ENCODE data around the gene ARHGEF25. TPM values are rescaled to one million over a fixed set of nuclear protein-coding genes. Genes with fewer than 3 reads are reported as not detected.
A peak's percentile ranks its signal among the peaks of the same experiment; 100 is the strongest.
"Not testable (repeated sequence)": the region's sequence is repeated elsewhere in the genome, so short reads cannot be mapped to it uniquely, and the experiment has no call there.

Gene ARHGEF25
- polyA plus RNA-seq, 3 donors = 4.7 to 69.7 (median 10.8) TPM

DNA sequence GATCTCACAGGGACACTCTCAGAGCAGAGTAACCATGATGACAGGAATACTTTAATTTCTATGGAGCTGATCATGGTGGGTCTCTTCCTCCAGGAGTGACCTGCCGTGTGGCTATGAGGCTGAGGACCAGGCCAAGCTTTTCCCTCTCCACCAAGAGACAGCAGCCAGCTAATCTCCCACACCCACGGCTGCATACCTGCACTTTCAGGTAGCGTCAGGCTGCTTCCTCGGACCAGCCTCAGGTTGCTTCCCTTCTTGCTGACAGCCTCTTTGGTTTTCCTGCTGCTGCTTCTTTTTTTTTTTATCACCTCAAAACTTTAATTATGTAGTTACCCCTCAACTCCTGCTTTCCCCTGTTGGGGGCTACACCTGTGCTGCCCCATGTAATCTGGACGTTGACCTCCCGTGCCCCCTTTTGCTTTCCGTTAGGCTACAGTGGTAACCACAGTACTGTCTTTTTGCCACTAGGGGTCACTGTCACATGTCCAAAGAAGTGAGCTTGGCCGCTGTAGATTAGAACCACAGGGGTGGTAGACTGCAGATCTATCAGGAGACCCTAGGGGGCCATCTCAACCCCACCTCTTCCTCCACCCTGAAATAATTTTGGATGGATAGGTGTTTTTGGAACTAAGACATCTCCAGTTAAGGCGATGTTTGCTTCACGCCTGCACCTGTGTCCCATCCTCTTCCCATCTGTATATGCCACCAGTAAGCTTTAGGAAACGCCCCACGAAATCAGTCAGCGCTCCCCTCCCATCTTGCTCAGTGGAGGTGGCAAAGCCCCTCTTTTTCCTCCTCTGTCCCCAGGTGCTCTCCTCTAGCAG lies 28.0 kb upstream of the ARHGEF25 start:
- no peak overlapping the region for H3K27ac ChIP-seq (ENCODE audit: low read depth, low read length)
- WGBS, 3 donors = 45 to 49% (median 47%) methylated on average over 13 of the region's 13 CpGs

DNA sequence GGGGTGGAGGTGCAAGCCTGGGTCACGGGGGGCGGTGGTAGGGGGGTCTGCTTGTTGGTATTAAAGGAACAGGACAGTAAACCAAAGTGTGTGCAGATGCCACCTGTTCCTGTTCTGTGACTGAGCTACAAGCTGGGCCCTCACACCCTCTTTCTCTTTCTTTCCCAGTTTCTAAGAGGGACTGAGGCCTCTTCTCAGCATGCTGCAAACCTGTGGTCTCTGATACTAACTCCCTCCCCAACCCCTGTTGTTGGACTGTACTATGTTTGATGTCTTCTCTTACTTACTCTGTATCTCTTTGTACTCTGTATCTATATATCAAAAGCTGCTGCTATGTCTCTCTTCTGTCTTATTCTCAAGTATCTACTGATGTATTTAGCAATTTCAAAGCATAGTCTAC lies 27.2 kb upstream of the ARHGEF25 start:
- no peak overlapping the region for H3K27ac ChIP-seq (ENCODE audit: low read depth, low read length)
- 86 to 100% (median 98%) methylated on average over 2 of the region's 2 CpGs for WGBS, 3 donors

DNA sequence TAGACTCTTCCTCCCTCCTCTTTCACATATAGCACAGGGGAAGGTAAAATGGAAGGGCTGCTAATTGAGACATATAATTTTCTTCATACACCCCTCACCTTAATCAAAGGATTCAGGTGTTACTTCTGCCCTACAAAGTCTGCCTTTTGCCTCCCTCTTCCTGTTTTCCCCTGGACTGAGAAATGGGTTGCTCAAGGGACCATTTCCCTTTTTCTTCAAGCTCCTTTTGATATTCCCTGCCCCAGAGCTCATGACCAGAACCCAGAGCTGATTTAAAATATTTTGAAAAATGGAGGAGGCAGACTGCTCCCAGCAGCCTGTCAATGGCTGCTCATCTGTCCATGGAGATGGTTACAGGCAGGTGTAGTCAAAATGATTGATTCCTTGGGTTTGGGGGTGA lies 26.5 kb upstream of the ARHGEF25 start:
- H3K27ac ChIP-seq (ENCODE audit: low read depth, low read length) = no peak overlapping the region

DNA sequence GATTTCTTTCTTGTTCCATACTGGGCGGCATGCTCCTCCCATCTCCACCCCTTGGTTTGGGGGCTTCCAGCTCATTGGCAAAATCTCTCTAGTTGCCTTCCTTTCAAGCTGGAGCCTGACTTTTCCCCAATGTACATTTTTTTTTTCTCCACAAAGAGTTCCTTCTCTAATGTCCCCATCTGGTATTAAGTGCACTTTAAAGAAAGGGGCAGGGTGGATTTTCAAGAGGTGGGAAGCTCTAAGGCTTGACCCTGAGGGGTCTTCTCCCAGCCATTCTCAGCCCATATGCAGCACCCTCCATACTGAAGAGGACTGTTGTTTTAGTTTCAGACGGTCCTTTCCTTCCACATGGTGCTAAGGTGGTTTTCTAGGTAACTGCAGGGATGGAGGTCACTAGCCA lies 26.1 kb upstream of the ARHGEF25 start:
- WGBS, 3 donors = 68 to 81% (median 80%) methylated on average over 2 of the region's 2 CpGs
- no peak overlapping the region for H3K27ac ChIP-seq (ENCODE audit: low read depth, low read length)

DNA sequence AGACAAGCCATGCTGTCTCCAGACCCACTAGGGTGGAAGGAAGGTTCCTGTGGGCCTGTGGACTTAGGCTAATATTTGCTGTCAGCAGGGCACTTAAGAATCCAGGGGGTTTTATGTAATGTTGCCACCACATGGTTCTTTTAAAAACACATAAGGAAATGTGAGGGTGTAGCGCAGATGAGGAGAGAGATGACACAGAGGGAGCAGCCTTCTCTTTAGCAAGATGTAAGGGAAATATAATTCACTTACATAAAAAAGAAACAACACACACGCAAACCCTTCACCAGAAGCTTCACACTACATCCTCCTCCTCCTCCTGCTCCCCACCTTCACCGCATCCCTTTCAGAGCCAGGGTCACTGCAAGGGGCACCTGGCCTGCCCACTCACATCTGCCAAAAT lies 25.1 kb upstream of the ARHGEF25 start:
- H3K27ac ChIP-seq (ENCODE audit: low read depth, low read length) = no peak overlapping the region
- WGBS, 3 donors = 91 to 97% (median 91%) methylated on average over 3 of the region's 3 CpGs

DNA sequence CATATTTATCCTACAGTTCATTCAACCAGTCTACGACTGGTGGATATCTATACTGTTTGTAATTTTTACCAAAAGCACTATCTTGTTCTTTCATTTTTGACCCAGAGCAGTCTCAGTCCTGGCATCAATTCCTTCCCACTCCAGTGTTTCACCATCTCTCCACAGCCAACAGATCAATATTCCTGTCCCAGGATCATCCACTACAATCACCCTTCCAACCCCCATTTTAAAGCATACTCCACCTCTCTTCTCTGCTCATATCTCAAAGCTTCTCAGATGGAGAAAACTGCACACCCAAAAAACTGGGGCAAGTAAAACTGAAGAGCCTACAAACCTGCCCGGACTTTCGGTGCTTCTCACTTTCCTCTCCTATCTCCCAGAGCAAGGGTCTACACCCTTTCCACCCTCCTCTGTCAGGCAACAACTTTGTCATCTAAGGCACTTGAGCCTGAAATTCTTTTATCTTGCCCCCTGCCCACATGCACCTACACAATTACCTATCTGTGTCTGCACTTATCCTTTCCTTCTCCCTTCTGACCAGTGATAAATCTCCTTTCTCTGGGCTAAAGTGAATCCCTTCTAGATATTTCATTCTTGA lies 24.3 kb upstream of the ARHGEF25 start:
- no peak overlapping the region for H3K27ac ChIP-seq (ENCODE audit: low read depth, low read length)
- 76 to 91% (median 89%) methylated on average over 3 of the region's 3 CpGs for WGBS, 3 donors

DNA sequence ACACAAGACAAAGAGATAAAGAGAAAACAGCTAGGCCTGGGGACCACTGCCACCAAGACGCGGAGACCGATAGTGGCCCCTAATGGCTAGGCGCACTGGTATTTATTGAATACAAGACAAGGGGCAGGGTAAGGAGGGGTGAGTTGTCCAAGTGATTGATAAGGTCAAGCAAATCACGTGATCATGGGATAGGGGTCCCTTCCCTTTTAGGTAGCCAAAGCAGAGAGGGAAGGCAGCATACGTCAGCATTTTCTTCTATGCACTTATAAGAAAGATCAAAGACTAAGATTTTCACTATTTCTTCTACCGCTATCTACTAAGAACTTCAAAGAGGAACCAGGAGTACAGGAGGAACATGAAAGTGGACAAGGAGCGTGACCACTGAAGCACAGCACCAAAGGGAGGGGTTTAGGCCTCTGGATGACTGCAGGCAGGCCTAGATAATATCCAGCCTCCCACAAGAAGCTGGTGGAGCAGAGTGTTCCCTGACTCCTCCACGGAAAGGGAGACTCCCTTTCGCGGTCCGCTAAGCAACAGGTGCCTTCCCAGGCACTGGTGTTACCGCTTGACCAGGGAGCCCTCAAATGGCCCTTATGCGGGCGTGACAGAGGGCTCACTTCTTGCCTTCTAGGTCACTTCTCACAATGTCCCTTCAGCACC lies 22.2 kb upstream of the ARHGEF25 start:
- 87 to 91% (median 88%) methylated on average over 15 of the region's 15 CpGs for WGBS, 3 donors
- not testable (repeated sequence) for H3K27ac ChIP-seq (ENCODE audit: low read depth, low read length)

DNA sequence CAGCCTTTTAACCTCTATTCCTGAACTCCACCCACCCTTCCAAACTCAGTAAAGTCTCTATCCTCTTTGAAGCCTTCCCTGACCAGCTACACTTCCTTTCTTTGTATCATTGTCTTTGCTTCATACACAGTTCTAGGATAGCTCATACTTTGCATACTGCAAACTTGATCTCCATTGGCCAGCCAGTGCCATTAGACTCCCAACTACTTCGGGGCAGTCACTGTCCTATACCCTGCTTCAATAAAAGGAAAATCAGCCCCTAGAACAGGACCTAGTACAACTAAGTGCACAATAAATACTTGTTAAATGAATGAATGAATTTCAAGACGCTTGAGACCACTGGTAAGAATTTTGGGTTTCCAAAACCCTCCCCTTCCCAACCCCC lies 20.8 kb upstream of the ARHGEF25 start:
- H3K27ac ChIP-seq (ENCODE audit: low read depth, low read length) = no peak overlapping the region
- WGBS, 3 donors = 18 to 25% (median 19%) methylated on average over 2 of the region's 2 CpGs

DNA sequence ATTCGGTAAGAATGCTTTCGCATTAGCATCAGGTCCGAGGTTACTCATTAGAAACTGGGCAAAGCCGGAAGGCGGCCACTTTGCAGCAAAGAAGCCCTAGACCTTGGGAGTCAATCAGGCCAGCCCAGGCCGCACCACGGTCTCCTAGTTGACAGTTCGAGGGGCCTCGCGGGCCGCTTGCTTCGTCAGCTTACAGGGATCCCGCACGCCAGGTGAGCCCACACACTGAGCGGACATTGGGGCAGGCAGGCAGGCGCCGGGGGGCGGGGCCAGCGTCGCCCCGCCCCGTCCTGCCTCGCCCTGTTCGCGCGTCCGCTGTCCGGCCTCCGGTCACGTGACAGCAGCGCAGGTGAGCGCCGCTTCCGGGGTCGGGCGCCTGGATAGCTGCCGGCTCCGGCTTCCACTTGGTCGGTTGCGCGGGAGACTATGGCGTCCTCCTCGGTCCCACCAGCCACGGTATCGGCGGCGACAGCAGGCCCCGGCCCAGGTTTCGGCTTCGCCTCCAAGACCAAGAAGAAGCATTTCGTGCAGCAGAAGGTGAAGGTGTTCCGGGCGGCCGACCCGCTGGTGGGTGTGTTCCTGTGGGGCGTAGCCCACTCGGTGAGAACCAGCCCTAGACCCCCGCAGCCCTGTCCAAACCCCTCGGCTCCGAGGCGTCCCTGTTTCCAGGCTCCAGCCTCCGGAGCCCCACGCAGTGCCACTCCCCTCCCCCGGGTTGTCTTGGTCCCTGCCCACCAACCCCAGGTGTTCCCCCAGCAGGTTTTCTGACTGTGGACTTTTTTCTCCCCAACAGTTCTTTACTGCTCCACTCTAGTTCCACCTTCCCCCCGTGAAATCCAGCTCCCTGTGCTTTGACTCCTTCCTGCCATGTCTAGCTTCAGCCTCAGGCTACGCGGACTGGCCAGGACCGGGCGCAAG lies 20.1 kb upstream of the ARHGEF25 start, which contains the start of gene PIP4K2C:
PIP4K2C (plus strand) TSS at position 329 of the 918 bp plus-strand sequence; CDS start at position 427, 98 bp downstream.
- H3K27ac ChIP-seq (ENCODE audit: low read depth, low read length) = no peak within 1 kb of the TSS
- 1% methylated on average over 69 of the region's 69 CpGs for WGBS, 3 donors

DNA sequence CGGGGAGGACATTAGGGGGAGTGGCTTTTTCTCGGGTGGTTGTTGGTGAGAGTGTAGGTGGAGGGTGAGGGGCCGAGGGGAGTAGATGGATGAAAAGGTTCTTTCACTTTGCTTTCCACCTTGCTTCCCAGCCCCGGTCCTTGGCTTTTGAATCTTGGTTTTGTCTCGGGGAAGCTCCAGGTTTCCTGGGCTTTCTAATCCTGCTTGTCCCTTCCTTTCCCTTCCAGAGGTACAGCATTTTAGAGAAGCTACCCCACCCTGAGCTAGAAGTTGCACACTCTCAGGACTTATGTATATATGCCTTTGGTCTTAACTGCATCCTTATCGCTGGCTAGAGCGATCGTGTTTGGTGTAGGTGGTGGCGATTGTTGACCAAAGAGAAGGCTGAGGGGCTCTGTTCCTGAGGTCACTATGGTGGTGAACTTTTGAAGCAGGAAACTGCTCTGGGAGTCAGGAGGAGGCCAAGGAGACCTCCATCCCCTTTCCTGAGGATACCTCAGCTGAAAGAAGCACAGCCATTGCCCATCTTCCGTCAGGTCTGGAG lies 19.4 kb upstream of the ARHGEF25 start:
- WGBS, 3 donors = 18 to 54% (median 48%) methylated on average over 10 of the region's 10 CpGs
- no peak overlapping the region for H3K27ac ChIP-seq (ENCODE audit: low read depth, low read length)

DNA sequence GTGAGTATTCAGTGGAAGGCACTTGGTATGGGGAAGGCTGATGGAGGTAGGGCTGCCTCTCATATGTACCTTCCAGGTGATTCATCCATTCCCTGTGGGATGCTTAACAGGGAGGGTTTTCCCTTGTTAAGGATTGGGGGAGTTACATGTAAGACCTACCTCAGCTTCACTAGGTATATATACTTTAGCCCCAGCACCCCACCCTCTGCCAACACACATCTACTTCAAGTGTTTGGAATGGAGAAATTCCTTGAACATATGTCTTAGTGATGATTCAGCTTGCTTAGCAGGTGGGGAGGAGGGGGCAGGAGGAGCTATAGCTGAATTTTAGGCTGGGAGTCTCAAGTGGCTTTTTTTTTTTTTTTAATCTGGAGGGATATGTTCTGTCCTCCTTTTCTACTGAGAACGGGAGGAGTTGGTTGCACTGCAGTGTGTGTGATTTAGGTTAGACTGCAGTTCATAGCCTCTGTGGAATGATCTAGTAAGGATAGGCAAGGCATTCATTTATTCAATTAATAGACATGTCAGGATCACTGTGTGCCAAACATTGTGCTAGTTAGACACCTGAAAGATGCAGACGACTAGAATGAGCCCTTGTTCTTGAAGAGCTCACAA lies 18.6 kb upstream of the ARHGEF25 start:
- 76 to 88% (median 76%) methylated on average over 2 of the region's 2 CpGs for WGBS, 3 donors
- no peak overlapping the region for H3K27ac ChIP-seq (ENCODE audit: low read depth, low read length)

DNA sequence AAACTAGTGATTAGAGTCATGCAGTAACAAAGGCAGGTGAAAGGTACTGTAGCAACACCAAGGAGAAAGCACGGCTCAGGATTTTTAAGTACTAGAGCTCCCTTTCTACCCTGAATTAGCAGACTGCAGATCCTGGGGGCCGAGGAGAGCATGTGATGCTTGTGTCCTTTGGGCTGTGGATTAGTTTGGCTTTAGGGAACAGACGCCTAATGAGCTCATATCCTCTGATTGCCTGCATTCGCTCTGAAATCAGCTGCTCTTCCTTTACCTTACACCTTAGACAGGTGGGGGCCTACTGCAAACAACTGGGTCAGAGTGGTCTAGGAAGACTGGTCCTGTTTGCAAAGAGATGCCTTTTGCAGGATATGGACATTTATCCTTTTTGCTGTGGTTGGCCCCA lies 18.0 kb upstream of the ARHGEF25 start:
- H3K27ac ChIP-seq (ENCODE audit: low read depth, low read length) = no peak overlapping the region
- 77 to 85% (median 82%) methylated on average over 4 of the region's 4 CpGs for WGBS, 3 donors

DNA sequence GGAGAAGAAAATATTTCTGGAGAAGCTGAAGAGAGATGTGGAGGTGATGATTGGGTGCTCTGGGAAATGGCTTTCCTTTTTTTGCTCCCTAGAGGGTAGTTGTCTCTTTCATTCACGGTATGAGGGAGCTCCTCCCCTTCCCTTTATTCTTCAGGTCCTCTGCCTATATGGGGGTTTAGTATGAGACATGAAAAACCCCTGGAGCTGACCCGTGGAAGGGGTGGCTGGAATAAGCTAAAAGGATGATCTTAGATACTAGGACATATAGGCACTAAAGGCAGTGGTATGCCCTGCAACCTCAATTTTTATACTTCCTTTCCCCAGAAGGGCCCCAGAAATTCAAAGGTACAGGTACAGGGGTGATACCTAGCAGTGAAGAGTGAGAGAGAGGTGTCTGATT lies 10.8 kb upstream of the ARHGEF25 start:
- H3K27ac ChIP-seq (ENCODE audit: low read depth, low read length) = no peak overlapping the region
- WGBS, 3 donors = 70 to 84% (median 77%) methylated on average over 2 of the region's 2 CpGs

DNA sequence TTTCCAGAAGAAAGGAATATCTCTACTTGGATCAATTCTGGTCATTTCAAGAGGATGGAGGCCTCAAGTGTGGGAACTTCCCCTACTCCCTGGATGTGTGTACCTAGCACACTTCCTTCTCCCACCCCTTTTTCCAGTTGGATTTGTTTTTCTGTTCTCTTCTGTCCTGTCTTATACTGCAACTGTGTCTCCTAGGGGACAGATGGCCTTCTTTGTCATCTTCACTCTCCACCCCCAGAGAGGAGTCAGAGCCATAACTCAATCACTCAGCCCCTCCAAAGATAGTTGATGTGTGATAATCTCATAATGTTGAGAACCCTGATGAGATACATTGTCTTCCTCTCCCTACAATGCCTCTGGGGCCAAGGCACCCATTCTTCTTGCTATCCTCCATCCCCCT lies 8.7 kb upstream of the ARHGEF25 start:
- no peak overlapping the region for H3K27ac ChIP-seq (ENCODE audit: low read depth, low read length)

DNA sequence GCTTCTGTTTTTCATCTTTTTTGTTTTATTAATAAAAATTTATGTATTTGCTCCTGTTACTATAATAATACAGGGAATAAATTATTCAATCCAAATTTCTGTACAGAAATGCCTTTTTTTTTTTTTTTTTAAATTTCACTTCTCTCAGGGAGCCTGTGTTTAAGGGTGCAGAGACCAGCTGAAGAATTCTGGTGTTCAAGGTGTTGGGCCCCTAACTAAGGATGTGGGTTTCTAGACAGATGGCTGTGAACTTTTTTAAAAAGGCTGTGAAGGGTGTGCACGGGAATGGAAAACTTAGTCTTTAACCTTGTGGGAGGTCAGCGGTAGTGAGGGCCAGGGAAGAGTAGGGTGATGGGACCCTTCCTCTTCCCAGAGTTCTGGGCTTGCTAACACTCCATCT lies 7.9 kb upstream of the ARHGEF25 start:
- no peak overlapping the region for H3K27ac ChIP-seq (ENCODE audit: low read depth, low read length)
- 55 to 73% (median 58%) methylated on average over 2 of the region's 2 CpGs for WGBS, 3 donors

DNA sequence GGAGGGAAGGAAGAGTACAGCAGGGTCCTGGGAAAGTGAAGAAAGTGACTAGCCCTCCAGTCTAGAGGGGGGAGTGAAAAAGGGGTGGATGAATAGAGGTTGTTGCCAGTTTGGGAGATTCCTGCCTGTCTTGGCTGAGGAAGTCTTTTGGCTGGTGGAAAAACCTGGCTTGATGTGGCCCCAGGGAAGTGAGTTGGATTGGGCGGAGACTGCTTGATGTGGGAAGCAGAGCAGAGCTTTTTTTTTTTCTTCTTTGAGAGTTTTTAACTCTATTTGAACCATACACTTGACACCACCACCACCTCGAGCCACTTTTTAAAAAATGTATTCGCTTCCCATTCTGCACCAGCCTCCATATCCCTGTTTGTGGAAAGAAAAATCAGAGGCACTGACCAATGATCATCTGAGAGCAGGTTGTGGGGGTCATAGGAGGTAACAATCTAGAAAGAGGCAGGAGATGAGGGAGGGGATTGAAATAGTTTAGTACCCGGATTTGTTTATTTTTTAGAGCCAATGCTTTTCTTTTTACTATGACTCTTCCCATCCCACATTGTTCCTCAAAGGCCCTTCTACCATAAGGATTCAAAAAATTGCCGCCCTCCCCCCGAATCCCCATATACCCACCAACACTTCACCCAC lies 7.3 kb upstream of the ARHGEF25 start:
- H3K27ac ChIP-seq (ENCODE audit: low read depth, low read length) = no peak overlapping the region
- WGBS, 3 donors = 22 to 30% (median 23%) methylated on average over 6 of the region's 6 CpGs

DNA sequence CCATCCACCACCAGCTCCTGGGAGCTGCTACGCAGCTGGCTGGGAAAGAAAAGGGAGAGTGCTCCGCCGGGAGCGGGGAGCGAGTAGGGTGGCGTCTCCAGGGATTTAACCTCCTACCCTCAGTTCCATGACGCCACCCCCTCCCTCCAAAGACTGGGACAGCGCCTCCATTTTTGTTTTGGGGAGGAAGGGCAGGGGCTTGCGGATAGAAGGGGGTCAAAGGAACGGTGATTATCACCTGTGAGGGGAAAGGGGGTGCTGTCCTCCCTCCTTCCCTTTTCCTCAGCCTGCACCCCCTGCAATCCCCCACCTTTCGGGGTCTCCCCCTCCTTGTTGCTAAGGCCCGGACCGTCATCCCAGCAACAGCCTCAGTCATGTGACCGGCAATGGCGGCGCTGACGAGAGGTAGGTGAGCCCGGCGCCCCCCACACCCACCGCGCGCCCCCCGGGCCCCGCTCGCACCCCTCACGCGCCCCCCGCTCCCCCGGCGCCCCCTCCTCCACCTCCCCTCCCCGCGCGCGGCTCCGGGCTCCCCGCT lies 6.7 kb upstream of the ARHGEF25 start, which contains the start of gene DTX3:
DTX3 (plus strand) TSS at position 371 of the 538 bp plus-strand sequence. CDS start 1,694 bp downstream, outside the sequence.
- WGBS, 3 donors = 2 to 4% (median 3%) methylated on average over 22 to 36 of the region's 36 CpGs
- H3K27ac ChIP-seq (ENCODE audit: low read depth, low read length) = peak within 1 kb of the TSS; percentile 7
